AG10803 (cell line): Measurements from ENCODE around the gene PLP1.

Experiments used
- DNase-seq: peaks from one replicate; pipeline ENCODE4 v3.0.0; 2010; ENCODE audit warnings: low read depth
- H3K4me3 ChIP-seq: 2 replicates; pipeline ENCODE4 v1.5.1; 2011; ENCODE audit warnings: mild to moderate bottlenecking, low read length, control low read depth
- TF ChIP-seq, protein P1 (sequence below): conservative IDR thresholded peaks from 2 replicates; pipeline ENCODE4 v1.5.1; 2011; ENCODE audit warnings: mild to moderate bottlenecking, low read length, control low read depth, inconsistent platforms

PLP1 gene

GRCh38 chrX:103734125-103734760 lies 42.4 kb upstream of the PLP1 start:
- no peak overlapping the region for H3K4me3 ChIP-seq
- TF ChIP-seq, protein P1, sequence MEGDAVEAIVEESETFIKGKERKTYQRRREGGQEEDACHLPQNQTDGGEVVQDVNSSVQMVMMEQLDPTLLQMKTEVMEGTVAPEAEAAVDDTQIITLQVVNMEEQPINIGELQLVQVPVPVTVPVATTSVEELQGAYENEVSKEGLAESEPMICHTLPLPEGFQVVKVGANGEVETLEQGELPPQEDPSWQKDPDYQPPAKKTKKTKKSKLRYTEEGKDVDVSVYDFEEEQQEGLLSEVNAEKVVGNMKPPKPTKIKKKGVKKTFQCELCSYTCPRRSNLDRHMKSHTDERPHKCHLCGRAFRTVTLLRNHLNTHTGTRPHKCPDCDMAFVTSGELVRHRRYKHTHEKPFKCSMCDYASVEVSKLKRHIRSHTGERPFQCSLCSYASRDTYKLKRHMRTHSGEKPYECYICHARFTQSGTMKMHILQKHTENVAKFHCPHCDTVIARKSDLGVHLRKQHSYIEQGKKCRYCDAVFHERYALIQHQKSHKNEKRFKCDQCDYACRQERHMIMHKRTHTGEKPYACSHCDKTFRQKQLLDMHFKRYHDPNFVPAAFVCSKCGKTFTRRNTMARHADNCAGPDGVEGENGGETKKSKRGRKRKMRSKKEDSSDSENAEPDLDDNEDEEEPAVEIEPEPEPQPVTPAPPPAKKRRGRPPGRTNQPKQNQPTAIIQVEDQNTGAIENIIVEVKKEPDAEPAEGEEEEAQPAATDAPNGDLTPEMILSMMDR = no peak
- DNase-seq = peak; percentile 15

DNA sequence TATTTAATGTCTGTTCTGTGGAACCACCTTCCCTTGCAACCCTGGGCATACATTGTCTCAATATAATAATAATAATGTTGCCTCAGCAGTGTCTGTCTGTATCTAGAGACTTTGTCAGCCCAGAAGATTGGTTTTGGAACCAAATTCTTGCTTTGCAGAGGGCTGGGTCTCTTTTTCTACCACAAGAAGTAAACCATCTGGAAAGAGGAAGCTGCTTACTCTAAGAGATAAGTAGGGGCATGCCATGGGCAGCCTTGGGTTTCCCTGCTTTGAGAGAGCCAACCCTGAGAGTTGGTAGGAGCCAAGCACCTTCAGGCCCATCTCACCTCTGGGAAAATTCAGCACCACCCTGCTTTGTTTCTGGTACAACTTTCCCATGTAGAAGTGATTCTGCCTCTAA lies 38.9 kb upstream of the PLP1 start:
- H3K4me3 ChIP-seq = no peak overlapping the region
- DNase-seq = no peak
- TF ChIP-seq, protein P1 = no peak

DNA sequence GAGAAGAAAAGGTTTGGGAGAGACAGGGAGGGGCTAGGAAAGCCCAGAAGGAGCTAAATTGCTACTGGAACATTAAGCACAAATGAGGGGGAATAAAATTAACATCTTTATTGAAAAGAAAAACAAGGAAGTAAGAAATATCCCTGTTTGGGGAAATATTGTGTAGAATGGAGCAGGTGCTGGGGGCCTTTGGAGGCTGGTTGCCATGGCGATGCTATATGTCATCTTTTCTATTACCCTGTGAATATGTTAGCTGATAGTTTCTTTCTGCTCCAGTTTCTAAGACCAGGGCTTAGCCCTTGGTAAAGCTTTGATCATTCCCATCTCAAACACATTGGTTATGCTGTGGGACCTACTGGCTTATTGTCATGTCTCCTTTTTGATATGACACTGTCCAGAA lies 37.2 kb upstream of the PLP1 start:
- TF ChIP-seq, protein P1 = no peak
- DNase-seq = no peak
- no peak overlapping the region for H3K4me3 ChIP-seq

GRCh38 chrX:103741879-103742278 lies 34.8 kb upstream of the PLP1 start:
- TF ChIP-seq, protein P1 = no peak

GRCh38 chrX:103742339-103742738 lies 34.3 kb upstream of the PLP1 start:
- TF ChIP-seq, protein P1 = no peak
- no peak overlapping the region for H3K4me3 ChIP-seq
- no peak for DNase-seq

More at GRCh38 chrX:103741879-103742278, 34.8 kb upstream of the PLP1 start:
- peak; percentile 0 for DNase-seq
- no peak overlapping the region for H3K4me3 ChIP-seq

DNA sequence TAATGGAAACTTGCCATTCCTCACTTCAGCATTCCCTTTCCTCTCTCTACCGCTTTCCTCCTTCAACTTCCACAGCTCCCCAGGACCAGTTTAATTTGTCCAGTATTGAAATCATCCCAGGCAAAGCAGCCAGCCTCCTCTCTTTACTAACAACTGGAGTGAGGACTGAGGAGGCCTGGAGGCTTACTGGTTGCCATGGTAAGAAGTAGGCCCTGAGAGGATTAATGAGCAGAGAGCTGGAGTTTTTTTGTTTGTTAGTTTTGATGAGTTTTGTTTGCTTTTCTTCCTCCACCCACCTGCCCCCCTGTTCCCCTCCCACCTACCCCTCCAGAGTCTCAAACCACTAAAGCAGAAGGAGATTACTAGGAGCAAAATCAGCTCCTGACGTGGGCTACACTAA lies 29.5 kb upstream of the PLP1 start:
- H3K4me3 ChIP-seq = no peak overlapping the region
- no peak for DNase-seq
- TF ChIP-seq, protein P1 = no peak

DNA sequence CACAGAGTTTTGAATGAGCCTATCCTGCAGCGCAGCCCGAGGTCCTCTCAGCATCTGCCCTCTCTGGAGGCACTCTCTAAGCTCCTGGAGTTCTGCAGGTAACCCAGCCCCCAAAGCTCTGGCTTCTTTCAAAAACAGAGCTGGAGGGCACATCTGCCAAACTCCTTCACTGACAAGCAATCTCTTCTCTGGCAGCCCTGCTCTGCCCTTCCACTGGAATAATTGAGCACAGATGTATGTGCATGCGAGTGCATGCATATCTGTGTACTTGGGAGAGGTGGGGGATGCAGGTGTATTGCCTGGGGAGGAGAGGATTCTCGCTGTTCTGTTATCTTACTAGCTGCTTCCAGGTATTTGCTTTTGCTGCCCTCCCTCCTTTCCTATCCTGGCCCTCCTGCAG lies 22.2 kb upstream of the PLP1 start:
- TF ChIP-seq, protein P1 = no peak
- H3K4me3 ChIP-seq = no peak overlapping the region

More for the DNA sequence above, 22.2 kb upstream of the PLP1 start:
- DNase-seq = no peak
